AML-193 (cell line): Measurements from ENCODE around the gene CRYBA1.
A peak's percentile ranks its signal among the peaks of the same experiment; 100 is the strongest.
"Not testable (repeated sequence)": the region's sequence is repeated elsewhere in the genome, so short reads cannot be mapped to it uniquely, and the experiment has no call there.

Source experiments
- DNase-seq, 2 experiments: peaks; one replicate each; lab custom pipeline; 2025; lab: John Stamatoyannopoulos, UW

Gene CRYBA1

DNA sequence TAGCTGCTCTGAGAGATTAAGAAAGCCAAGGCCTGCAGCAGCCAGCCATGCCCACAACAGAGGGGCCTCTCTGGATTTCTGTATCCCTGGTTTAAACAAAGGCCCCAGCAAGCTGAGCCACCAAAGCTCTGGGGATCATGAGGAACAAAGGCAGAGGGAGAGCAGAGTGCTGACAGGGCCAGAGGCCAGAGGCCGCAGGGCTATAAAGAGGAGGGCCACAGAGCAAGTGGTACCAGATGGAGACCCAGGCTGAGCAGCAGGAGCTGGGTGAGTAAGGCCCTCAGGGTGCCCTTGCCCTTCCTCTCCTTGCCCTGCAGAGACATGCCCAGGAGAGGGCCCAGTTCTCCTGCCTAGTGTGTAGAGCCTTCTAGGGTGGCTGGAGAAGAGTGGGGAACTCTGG, at the start of gene CRYBA1:
TSS of gene CRYBA1 (plus strand) at position 232 of the 400 bp plus-strand sequence. CDS start at position 237, 5 bp downstream.
- no peak for DNase-seq

- DNase-seq = no peak
Measured at GRCh38 chr17:29197516-29198272, 49.0 kb upstream of the CRYBA1 start.

- DNase-seq = not testable (repeated sequence)
Measured at GRCh38 chr17:29204068-29204804, 42.4 kb upstream of the CRYBA1 start.

- DNase-seq = no peak
Measured at GRCh38 chr17:29205047-29205446, 41.6 kb upstream of the CRYBA1 start.

GRCh38 chr17:29207975-29208374, 38.7 kb upstream of the CRYBA1 start:
- DNase-seq = no peak

DNA sequence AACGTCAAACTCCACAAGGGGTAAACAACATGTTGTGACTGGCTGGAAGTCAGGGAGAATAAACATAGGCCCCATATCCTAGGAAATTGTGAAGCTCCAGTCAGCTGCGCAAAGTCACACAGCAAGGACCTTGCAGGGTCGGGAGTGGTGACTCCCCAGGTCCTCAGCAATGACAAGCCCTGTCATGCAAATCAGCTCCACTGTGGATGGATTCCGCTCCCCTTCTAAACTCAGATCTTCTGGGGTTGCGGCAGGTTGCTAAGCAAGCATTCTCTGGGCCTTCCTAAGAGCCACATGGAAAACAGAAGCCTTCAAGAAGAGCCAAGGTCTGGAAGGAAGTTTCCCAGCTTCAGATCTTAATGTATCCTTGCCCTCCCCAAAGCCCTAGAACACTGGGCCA, 37.6 kb upstream of the CRYBA1 start:
- DNase-seq = no peak

DNA sequence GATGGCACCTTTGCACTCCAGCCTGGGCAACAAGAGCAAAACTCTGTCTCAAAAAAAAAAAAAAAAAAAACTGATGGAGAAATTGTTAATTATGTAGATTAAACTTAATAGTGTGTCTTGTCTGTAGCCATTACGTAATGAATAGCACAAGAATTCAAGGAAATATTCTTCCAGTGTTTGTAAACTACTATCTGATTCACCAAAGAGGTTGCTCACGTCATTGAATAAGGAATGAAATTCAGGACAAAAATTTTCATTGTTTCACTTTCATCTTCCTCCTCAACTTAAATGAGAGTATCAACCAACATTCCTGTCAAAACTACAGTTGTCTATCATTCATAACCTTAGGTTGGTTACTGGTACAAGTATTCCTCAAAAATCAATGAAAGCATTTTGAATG, 35.8 kb upstream of the CRYBA1 start:
- no peak for DNase-seq

GRCh38 chr17:29212094-29212631, 34.5 kb upstream of the CRYBA1 start:
- no peak for DNase-seq

GRCh38 chr17:29212681-29213121, 34.0 kb upstream of the CRYBA1 start:
- DNase-seq = no peak

DNA sequence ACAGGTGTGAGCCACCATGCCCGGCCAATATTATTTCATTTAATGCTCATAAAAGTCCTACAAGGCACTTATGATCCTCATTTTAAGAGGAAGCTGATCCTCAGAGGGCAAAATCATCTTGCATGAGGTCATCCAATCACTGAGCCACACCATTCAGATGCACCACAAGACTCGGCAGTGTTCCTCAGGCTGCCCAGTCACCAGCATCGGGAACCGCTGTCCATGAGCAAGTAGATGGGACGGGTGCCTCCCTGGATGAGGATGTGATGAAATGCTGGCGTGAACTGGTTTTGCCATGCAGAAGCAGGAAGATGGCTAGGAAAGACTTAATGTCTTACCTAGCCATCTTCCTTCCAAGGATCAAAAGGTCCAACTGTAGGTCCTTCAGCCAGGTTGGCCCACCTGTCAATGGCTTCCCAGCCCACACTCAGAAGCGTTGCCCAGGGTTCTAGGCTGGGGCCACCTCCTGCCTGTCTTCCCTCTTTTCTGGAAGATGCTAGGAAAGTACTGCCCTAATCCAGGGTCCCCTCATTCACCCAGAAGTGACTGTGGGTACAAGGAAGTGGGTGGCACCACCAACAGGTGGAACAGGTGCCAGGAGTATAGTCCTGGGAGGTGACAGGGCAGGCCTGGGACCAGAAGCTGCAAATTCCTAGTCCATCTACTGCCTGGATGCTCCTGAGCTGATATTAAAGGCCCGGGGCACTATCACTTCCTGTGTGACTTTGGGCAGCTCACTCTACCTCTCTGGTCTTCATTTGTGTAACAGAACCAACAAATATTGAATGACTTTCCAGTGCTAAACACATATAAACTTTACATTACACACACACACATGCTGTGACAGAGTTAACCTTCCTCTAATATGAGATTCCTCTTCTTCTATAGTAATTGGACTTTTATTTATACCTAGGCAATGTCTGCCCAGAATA, 32.2 kb upstream of the CRYBA1 start:
- no peak for DNase-seq

DNA sequence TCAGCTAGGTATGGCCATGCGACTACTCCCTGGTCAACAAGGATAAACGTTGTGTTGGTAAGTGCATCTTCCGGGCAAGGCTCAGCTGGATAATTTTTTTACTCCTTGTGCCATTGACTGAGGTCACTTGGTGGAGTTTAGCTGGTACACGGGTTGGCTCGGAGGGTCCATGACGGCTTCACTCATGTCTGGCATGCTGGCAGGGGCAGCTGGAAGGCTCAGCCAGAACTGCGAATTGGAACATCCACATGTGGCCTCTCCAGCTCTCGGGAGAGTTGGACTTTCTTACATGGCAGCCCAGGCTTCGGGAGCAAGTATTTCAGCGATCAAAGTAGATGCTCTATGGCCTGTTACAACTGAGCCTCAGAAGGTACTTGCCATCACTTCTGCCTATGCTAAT, 31.5 kb upstream of the CRYBA1 start:
- no peak for DNase-seq

- no peak for DNase-seq
Measured at GRCh38 chr17:29215717-29216116, 30.9 kb upstream of the CRYBA1 start.

DNA sequence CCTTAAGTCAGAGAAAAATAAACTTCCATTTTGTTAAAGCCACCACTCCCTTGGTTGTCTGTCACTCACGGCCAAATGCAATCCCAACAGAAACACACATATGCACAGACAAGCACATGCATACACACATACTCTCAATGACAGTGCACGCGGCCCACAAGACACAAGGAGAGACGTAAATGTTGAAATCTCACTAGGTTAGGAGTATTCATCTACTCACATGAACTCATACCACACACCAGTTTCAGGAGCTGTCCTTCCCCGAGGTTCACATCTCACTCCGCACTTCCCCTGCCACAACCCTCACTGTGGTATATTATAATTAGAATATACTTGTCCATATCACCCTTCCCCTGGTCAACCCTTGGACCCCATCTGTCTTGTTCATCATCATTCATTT, 30.5 kb upstream of the CRYBA1 start:
- DNase-seq = no peak

GRCh38 chr17:29216856-29217255, 29.8 kb upstream of the CRYBA1 start:
- no peak for DNase-seq

DNA sequence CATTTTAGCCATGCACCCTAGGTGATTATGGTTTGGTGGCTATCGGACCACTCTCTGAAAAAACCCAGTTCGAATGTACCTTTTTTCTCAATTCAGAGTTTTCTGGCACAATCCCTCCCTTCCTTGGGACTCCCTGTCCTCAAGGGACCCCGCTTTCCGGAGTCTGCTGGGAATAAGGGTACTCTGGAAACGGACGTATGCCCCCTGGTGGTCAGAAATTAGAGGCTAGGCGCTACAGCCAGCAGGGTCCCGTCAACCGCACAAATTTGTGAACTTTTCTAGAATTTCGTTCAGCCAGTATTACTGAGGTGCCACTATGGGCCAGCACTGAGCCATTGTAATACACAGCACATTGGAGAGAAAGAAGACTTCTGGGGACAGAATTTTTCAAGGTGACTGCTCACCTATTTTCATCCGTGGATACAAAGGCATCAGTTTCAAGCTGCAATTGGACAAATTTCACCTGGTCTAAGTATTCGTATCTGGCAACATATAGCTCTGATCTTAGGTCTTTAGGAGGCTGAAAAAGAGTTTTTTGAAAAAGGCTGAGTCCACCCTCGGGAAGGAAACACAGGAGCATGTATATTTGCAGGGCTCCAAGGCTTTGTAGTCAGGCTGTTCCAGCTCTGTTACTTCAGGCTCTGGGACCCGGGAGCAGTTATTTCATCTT, 27.1 kb upstream of the CRYBA1 start:
- DNase-seq = peak; percentile 86 to 91

- not testable (repeated sequence) for DNase-seq
Measured at GRCh38 chr17:29221338-29221737, 25.3 kb upstream of the CRYBA1 start.

- no peak for DNase-seq
Measured at GRCh38 chr17:29225396-29225795, 21.3 kb upstream of the CRYBA1 start.

- no peak for DNase-seq
Measured at GRCh38 chr17:29233301-29233700, 13.4 kb upstream of the CRYBA1 start.

GRCh38 chr17:29234972-29235371, 11.7 kb upstream of the CRYBA1 start:
- DNase-seq = peak; percentile 34 to 44

DNA sequence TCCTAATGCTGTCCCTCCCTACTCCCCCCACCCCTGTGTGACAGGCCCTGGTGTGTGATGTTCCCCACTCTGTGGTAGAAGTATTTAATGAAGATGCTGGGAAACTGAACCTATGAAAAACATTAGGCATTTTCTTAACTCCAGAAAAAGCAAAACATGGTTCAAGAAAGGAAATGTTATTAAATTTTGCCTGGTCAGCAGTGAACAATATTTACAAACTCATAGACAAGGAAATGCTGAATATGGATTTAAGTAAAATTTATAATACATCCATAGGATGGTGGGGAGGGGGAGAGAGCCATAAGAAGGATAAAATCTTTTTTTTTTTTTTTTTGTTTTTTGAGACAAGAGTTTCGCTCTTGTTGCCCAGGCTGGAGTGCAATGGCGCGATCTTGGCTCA, 10.8 kb upstream of the CRYBA1 start:
- no peak for DNase-seq

GRCh38 chr17:29237476-29238132, 9.1 kb upstream of the CRYBA1 start:
- peak; percentile 91 to 93 for DNase-seq
